ENCODE measurements around the gene KBTBD12.

The KBTBD12 gene

GRCh38 chr3:127914584-127914983 lies 448 bp upstream of the KBTBD12 start:
- TF ChIP-seq CTCF (IDR thresholded peaks at IDR 0.05; ENCODE audit: low read length, missing control alignments), result no peak
- DNase-seq (ENCODE audit: low read depth), result no peak
- H3K4me3 ChIP-seq (replicated peaks; ENCODE audit: low read depth, low read length), result no peak overlapping the region

- no peak for TF ChIP-seq CTCF (IDR thresholded peaks at IDR 0.05; ENCODE audit: low read length, missing control alignments)
- DNase-seq (ENCODE audit: low read depth), result no peak
- no peak overlapping the region for H3K4me3 ChIP-seq (replicated peaks; ENCODE audit: low read depth, low read length)
These were observed 983 bp downstream of the KBTBD12 start for GRCh38 chr3:127915937-127916493.

GRCh38 chr3:127920738-127921137 lies 5.7 kb downstream of the KBTBD12 start:
- no peak for TF ChIP-seq CTCF (IDR thresholded peaks at IDR 0.05; ENCODE audit: low read length, missing control alignments)
- no peak overlapping the region for H3K4me3 ChIP-seq (replicated peaks; ENCODE audit: low read depth, low read length)
- no peak for DNase-seq (ENCODE audit: low read depth)

GRCh38 chr3:127923611-127924010 lies 8.6 kb downstream of the KBTBD12 start:
- TF ChIP-seq CTCF (IDR thresholded peaks at IDR 0.05; ENCODE audit: low read length, missing control alignments), result no peak
- no peak overlapping the region for H3K4me3 ChIP-seq (replicated peaks; ENCODE audit: low read depth, low read length)
- no peak for DNase-seq (ENCODE audit: low read depth)

- TF ChIP-seq CTCF (IDR thresholded peaks at IDR 0.05; ENCODE audit: low read length, missing control alignments), result no peak
- DNase-seq (ENCODE audit: low read depth), result no peak
- H3K4me3 ChIP-seq (replicated peaks; ENCODE audit: low read depth, low read length), result no peak overlapping the region
These were observed 10.4 kb downstream of the KBTBD12 start for GRCh38 chr3:127925384-127925783.

GRCh38 chr3:127927829-127928604 lies 13.0 kb downstream of the KBTBD12 start:
- no peak overlapping the region for H3K4me3 ChIP-seq (replicated peaks; ENCODE audit: low read depth, low read length)
- no peak for TF ChIP-seq CTCF (IDR thresholded peaks at IDR 0.05; ENCODE audit: low read length, missing control alignments)
- no peak for DNase-seq (ENCODE audit: low read depth)

Measured in fibroblast of pulmonary artery (primary cell).